DND-41 (cell line): ENCODE data around the gene TNS3.

Experiments
- ATAC-seq: fragments of 200-7000 bp; cut with Tn5 transposase; 3 replicates; pipeline ENCODE4 v1.9.1; 2021; ENCODE audit warnings: low read depth; ENCODE audit not compliant: insufficient read depth
- DNase-seq: peaks from one replicate; pipeline ENCODE4 v3.0.0-alpha.2; 2020
- H2AFZ ChIP-seq: 2 replicates; pipeline ENCODE4 v1.6.0; 2012; ENCODE audit warnings: low read depth, low read length
- H3K27ac ChIP-seq: 2 replicates; pipeline ENCODE4 v1.5.1; 2012; ENCODE audit warnings: low read length, inconsistent platforms
- H3K27me3 ChIP-seq: fragments of 200-600 bp; sonication (generic); 2 replicates; pipeline ENCODE4 v1.6.0; 2012; ENCODE audit warnings: low read length, mild to moderate bottlenecking, inconsistent platforms; ENCODE audit not compliant: insufficient read depth, poor library complexity
- H3K36me3 ChIP-seq: 2 replicates; pipeline ENCODE4 v1.5.1; 2012; ENCODE audit warnings: low read length, inconsistent platforms; ENCODE audit not compliant: insufficient read depth
- H3K4me1 ChIP-seq: 2 replicates; pipeline ENCODE4 v1.5.1; 2012; ENCODE audit warnings: mild to moderate bottlenecking, low read length; ENCODE audit not compliant: insufficient read depth
- H3K4me2 ChIP-seq: 2 replicates; pipeline ENCODE4 v1.6.0; 2012; ENCODE audit warnings: mild to moderate bottlenecking, moderate library complexity, low read length, inconsistent platforms; ENCODE audit not compliant: insufficient read depth
- H3K4me3 ChIP-seq, 2 experiments: fragments of 200-600 bp in 1 of 2; shearing (Covaris generic) in 1 of 2; 2 replicates each; pipeline ENCODE4 v1.5.1; 2012 to 2016; ENCODE audit warnings: inconsistent platforms in 2 of 2, low read length in 2 of 2, mild to moderate bottlenecking in 2 of 2, low read depth in 1 of 2, moderate library complexity in 1 of 2
- H3K79me2 ChIP-seq: 2 replicates; pipeline ENCODE4 v1.6.0; 2012; ENCODE audit warnings: low read length, inconsistent platforms; ENCODE audit not compliant: insufficient read depth
- H3K9ac ChIP-seq: 2 replicates; pipeline ENCODE4 v1.6.0; 2012; ENCODE audit warnings: low read depth, mild to moderate bottlenecking, inconsistent platforms, low read length, moderate library complexity
- H3K9me3 ChIP-seq: 2 replicates; pipeline ENCODE4 v1.5.1; 2012; ENCODE audit warnings: low read length, moderate library complexity, mild to moderate bottlenecking, inconsistent platforms; ENCODE audit not compliant: insufficient read depth, severe bottlenecking
- H4K20me1 ChIP-seq: 2 replicates; pipeline ENCODE4 v1.6.0; 2012; ENCODE audit warnings: low read length; ENCODE audit not compliant: insufficient read depth
- EZH2 ChIP-seq: IDR thresholded peaks from 3 replicates; pipeline ENCODE4 v1.6.1; 2012; ENCODE audit warnings: borderline replicate concordance, low read depth, mild to moderate bottlenecking, moderate library complexity, low read length, inconsistent platforms; ENCODE audit not compliant: severe bottlenecking
- TF ChIP-seq, protein P1 (sequence below): IDR thresholded peaks from 2 replicates; pipeline ENCODE4 v1.5.1; 2012; ENCODE audit warnings: borderline replicate concordance, low read length, moderate library complexity, mild to moderate bottlenecking; ENCODE audit not compliant: poor library complexity, severe bottlenecking; ENCODE audit errors: extremely low read depth

TNS3 gene

DNA sequence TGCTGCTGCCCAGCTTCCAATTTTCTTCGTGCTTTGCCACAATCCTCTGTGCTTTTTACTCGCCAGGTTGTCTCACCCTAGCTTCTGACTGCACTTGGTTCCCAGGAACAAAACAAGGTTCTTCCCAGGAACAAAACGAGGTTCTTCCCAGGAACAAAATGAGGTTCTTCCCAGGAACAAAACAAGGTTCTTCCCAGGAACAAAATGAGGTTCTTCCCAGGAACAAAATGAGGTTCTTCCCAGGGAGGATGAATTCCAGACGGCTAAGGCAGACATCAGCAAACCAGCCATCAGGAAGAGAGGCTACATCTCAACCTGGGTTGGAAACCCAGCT is 41.9 kb downstream of the TNS3 start:
- Histone ChIP-seq H4K20me1 (no peaks in the 10 kb centered on the region), H3K27ac (no peak overlapping the region), H3K4me3 (no peak overlapping the region), H3K79me2 (no peaks in the 10 kb centered on the region), H3K9me3 (peaks cover 3% of the 10 kb centered on the region), H3K4me2 (no peak overlapping the region), H3K36me3 (no peaks in the 10 kb centered on the region), H2AFZ (no peak overlapping the region), H3K4me1 (no peaks in the 10 kb centered on the region), H3K9ac (no peak overlapping the region), H3K27me3 (no peaks in the 10 kb centered on the region)
- DNase-seq (no peak), ATAC-seq (no peak)
- TF ChIP-seq, protein P1, sequence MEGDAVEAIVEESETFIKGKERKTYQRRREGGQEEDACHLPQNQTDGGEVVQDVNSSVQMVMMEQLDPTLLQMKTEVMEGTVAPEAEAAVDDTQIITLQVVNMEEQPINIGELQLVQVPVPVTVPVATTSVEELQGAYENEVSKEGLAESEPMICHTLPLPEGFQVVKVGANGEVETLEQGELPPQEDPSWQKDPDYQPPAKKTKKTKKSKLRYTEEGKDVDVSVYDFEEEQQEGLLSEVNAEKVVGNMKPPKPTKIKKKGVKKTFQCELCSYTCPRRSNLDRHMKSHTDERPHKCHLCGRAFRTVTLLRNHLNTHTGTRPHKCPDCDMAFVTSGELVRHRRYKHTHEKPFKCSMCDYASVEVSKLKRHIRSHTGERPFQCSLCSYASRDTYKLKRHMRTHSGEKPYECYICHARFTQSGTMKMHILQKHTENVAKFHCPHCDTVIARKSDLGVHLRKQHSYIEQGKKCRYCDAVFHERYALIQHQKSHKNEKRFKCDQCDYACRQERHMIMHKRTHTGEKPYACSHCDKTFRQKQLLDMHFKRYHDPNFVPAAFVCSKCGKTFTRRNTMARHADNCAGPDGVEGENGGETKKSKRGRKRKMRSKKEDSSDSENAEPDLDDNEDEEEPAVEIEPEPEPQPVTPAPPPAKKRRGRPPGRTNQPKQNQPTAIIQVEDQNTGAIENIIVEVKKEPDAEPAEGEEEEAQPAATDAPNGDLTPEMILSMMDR: no peak
- no peak for TF ChIP-seq EZH2

DNA sequence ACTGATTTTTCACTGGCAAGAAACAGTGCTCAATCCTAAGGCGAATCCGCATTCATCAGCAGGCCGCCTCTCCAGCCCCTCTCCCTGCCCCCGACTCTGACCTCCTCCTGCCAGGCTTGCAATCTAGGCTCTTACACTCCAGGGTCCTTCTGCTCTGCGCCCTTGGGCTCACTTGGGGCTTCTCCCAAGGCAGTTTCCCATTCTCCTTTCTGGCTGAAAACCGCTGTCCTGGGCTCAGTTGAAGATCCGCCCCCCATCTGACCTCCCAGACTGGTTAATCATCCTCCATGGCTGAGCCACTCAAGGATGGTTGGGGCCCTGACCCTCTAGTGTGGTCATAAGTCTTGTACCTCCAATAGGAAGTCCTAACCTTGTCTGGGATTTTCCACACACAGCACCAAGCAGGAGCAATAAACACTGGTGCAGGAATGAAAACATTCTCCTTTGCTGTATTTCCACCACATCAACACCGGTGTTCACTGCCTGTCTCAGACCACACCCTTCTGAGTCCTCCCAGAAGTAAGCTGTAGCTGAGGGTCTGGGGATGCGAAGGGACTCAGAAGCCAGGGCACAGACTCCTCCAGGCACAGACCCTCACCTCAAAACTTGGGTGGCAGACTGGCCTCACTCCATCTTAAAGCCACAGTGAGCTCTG is 42.4 kb downstream of the TNS3 start:
- Histone ChIP-seq H3K4me2 (no peak overlapping the region), H3K9me3 (peaks cover 3% of the 10 kb centered on the region), H3K4me1 (no peaks in the 10 kb centered on the region), H3K9ac (no peak overlapping the region), H3K4me3 (no peak overlapping the region), H3K36me3 (no peaks in the 10 kb centered on the region), H3K27me3 (no peaks in the 10 kb centered on the region), H3K27ac (no peak overlapping the region), H2AFZ (no peak overlapping the region), H3K79me2 (no peaks in the 10 kb centered on the region), H4K20me1 (no peaks in the 10 kb centered on the region)
- DNase-seq (no peak), ATAC-seq (no peak)
- TF ChIP-seq EZH2: no peak

DNA sequence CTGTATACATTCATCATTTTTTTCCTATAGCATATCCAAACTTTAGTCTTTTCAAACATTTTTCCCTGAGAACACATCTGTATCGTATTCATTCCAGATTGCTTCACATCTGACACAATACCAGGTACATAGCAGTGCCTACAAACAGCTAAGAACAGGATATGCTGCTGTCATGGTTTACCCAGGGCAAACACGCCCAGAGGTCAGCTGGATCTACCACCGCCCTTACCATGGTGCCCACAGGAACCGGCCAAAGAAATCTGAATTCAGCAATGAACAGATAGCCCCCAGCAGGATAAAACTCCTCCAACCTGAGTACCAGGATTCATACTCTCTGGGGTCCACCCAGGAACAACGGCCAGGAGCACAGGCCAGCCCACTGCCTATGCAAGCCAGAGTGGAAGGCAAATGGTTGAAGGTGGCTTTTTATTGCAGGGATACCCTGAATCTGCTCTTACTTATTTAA is 43.0 kb downstream of the TNS3 start:
- Histone ChIP-seq H3K4me1 (no peaks in the 10 kb centered on the region), H3K4me3 (no peak overlapping the region), H3K4me2 (no peak overlapping the region), H3K27me3 (no peaks in the 10 kb centered on the region), H3K27ac (no peak overlapping the region), H4K20me1 (no peaks in the 10 kb centered on the region), H3K79me2 (no peaks in the 10 kb centered on the region), H3K9me3 (peaks cover 3% of the 10 kb centered on the region), H3K9ac (no peak overlapping the region), H2AFZ (no peak overlapping the region), H3K36me3 (no peaks in the 10 kb centered on the region)
- no peak for DNase-seq
- no peak for TF ChIP-seq EZH2
- TF ChIP-seq, protein P1: no peak
- ATAC-seq: no peak

DNA sequence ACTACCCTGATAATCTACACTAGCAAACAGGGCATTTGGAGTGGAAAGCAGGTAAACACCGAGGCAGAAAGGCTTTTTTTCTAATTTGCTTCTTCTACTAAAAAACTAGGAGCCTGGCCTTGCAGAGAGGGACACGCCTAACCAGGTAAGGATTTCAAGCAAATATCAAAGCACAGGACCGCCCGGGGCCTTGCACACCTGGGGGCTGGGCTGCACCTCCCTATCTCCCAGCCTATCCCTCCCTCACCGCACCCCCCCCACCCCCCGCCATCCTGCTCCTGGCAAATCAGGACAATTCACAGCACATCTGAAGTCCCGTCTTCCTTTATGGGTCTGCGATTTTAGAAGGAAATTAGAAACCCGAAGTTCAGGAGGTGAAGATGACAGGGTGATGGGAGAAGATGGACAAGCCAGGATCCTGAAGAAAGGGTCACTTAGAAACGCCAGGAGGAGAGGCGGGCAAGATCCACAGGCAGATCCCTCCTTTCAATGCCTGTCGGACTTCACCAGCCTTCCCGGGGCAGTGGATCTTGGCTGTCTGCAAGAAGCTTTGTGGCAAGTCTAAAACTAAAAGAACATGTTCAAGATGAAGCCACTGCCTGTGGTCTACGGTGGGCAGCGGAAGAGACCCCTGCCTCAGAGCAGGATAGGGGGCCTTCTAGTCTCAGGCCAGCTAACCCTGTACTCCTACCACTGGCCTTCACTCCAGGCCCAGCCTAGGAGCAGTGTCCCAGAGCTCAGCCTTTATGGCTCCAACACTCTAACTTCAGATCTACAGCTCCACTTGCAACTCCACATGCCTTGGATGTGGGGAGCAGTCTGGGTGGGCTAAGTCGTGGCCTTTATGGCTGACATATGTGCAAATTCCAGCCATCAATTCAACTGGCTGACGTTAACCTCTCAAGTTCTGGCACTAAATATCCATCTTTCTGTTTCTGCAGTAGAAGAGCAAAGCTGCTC is 43.9 kb downstream of the TNS3 start:
- Histone ChIP-seq H4K20me1 (no peaks in the 10 kb centered on the region), H3K27ac (no peak overlapping the region), H3K9ac (no peak overlapping the region), H3K36me3 (no peaks in the 10 kb centered on the region), H3K4me3 (no peak overlapping the region), H3K27me3 (no peaks in the 10 kb centered on the region), H3K4me2 (no peak overlapping the region), H3K9me3 (peaks cover 3% of the 10 kb centered on the region), H2AFZ (no peak overlapping the region), H3K4me1 (no peaks in the 10 kb centered on the region), H3K79me2 (no peaks in the 10 kb centered on the region)
- TF ChIP-seq, protein P1: no peak
- TF ChIP-seq EZH2: no peak
- ATAC-seq: no peak
- DNase-seq: no peak
